NCI-H2171 (cell line): ENCODE results near the gene PRH2.

ENCODE experiments used
- DNase-seq: peaks from one replicate; lab custom pipeline; 2025; lab: John Stamatoyannopoulos, UW

PRH2 gene

GRCh38 chr12:10928746-10929286 lies at the start of gene PRH2:
Gene PRH2, plus strand, starts transcription at chr12:10929236. Its CDS starts 38 bp downstream, at chr12:10929274.
- DNase-seq, result no peak

- DNase-seq, result no peak
Measured at GRCh38 chr12:10884086-10884725, 44.8 kb upstream of the PRH2 start, which contains the start of gene PRH1. Gene PRH1, minus strand, starts transcription at chr12:10884255. Its CDS starts 38 bp downstream, at chr12:10884217.

- DNase-seq, result no peak
Measured at GRCh38 chr12:10889226-10889625, 39.8 kb upstream of the PRH2 start.

- DNase-seq, result no peak
Measured at GRCh38 chr12:10891937-10892336, 37.1 kb upstream of the PRH2 start.

GRCh38 chr12:10896854-10897253 lies 32.2 kb upstream of the PRH2 start:
- DNase-seq, result no peak

- no peak for DNase-seq
Measured at GRCh38 chr12:10900530-10900929, 28.5 kb upstream of the PRH2 start.

GRCh38 chr12:10900972-10901371 lies 28.1 kb upstream of the PRH2 start:
- DNase-seq, result no peak

GRCh38 chr12:10901427-10901826 lies 27.6 kb upstream of the PRH2 start:
- no peak for DNase-seq

GRCh38 chr12:10904686-10905085 lies 24.4 kb upstream of the PRH2 start:
- no peak for DNase-seq

GRCh38 chr12:10909462-10909861 lies 19.6 kb upstream of the PRH2 start, which contains the start of gene TAS2R13:
Gene TAS2R13, minus strand, starts transcription at chr12:10909562. Its CDS starts 264 bp downstream, at chr12:10909298.
- DNase-seq, result no peak

GRCh38 chr12:10910380-10910779 lies 18.7 kb upstream of the PRH2 start:
- DNase-seq, result no peak

- DNase-seq, result no peak
Measured at GRCh38 chr12:10919809-10920208, 9.2 kb upstream of the PRH2 start.

GRCh38 chr12:10926269-10926668 lies 2.8 kb upstream of the PRH2 start:
- no peak for DNase-seq

- DNase-seq, result no peak
Measured at GRCh38 chr12:10936506-10936905, 7.5 kb downstream of the PRH2 start.

- DNase-seq, result no peak
Measured at GRCh38 chr12:10939163-10939562, 10.1 kb downstream of the PRH2 start, which contains the start of gene TAS2R14. Gene TAS2R14, minus strand, starts transcription at chr12:10939263. Its CDS starts 56 bp downstream, at chr12:10939207.

GRCh38 chr12:10940389-10940788 lies 11.4 kb downstream of the PRH2 start:
- no peak for DNase-seq

GRCh38 chr12:10941369-10941768 lies 12.3 kb downstream of the PRH2 start:
- DNase-seq, result no peak

GRCh38 chr12:10941916-10942607 lies 13.0 kb downstream of the PRH2 start:
- no peak for DNase-seq

- no peak for DNase-seq
Measured at GRCh38 chr12:10943167-10943566, 14.1 kb downstream of the PRH2 start.

GRCh38 chr12:10952645-10953044 lies 23.6 kb downstream of the PRH2 start:
- DNase-seq, result no peak

GRCh38 chr12:10956085-10956484 lies 27.0 kb downstream of the PRH2 start:
- no peak for DNase-seq

- DNase-seq, result no peak
Measured at GRCh38 chr12:10957741-10958140, 28.7 kb downstream of the PRH2 start.

GRCh38 chr12:10959804-10960203 lies 30.8 kb downstream of the PRH2 start:
- DNase-seq, result no peak
